Right atrium auricular region (tissue), 2 donors: ENCODE measurements around the gene PEX19. TPM values are rescaled to one million over a fixed set of nuclear protein-coding genes. Genes with fewer than 3 reads are reported as not detected.

Experiments
- DNase-seq: peaks from one replicate; pipeline ENCODE4 v3.0.0-alpha.2; 2019; ENCODE audit warnings: low spot score
- H3K27ac ChIP-seq, 2 donors: fragments of 200-600 bp; sonication (generic); 1 replicate in 1 of 2; 2 replicates in 1 of 2; pipeline ENCODE4 v1.5.1; 2016 to 2019
- H3K27me3 ChIP-seq, 2 donors: fragments of 200-600 bp; sonication (generic); one replicate each; pipeline versions ENCODE4 v1.5.1 to v1.6.0; 2017 to 2019
- H3K36me3 ChIP-seq: fragments of 200-600 bp; sonication (generic); one replicate; pipeline ENCODE4 v1.5.1; 2016
- H3K4me1 ChIP-seq, 2 donors: fragments of 200-600 bp; sonication (generic); one replicate each; pipeline versions ENCODE4 v1.5.1 to v1.6.0; 2017 to 2019
- H3K4me3 ChIP-seq, 2 donors: fragments of 200-600 bp; sonication (generic); 1 replicate in 1 of 2; 2 replicates in 1 of 2; pipeline ENCODE4 v1.5.1; 2017 to 2019; ENCODE audit warnings: mild to moderate bottlenecking in 1 of 2, moderate library complexity in 1 of 2
- H3K9me3 ChIP-seq, 2 donors: fragments of 200-600 bp; sonication (generic); one replicate each; pipeline ENCODE4 v1.5.1; 2019
- CTCF ChIP-seq, 2 donors: fragments of 200-600 bp; sonication (generic); IDR thresholded peaks; one replicate each; pipeline ENCODE4 v1.5.1; 2019; ENCODE audit warnings: antibody characterized with exemption in 2 of 2
- total RNA-seq, 2 donors: library from RNA; depleted of rRNA; stranded (reverse); fragments of >200 nt; gene quantifications; one replicate each; pipeline ENCODE4 v1.1.0, GENCODE V29; 2016

PEX19 gene
- total RNA-seq, 2 donors from 2014 or later: 54.5 to 72.4 TPM

GRCh38 chr1:160251011-160251410 lies 33.9 kb downstream of the PEX19 start:
- H3K4me1 ChIP-seq: peaks cover 0 to 16% of the 10 kb centered on the region in 2 donors
- H3K27ac ChIP-seq: peak overlapping the region in 1 of 2 donors; percentile 33
- H3K27me3 ChIP-seq: no peaks in the 10 kb centered on the region
- H3K36me3 ChIP-seq: no peaks in the 10 kb centered on the region
- H3K4me3 ChIP-seq: no peak overlapping the region
- no peak for TF ChIP-seq CTCF (IDR thresholded peaks at IDR 0.05)
- no peaks in the 10 kb centered on the region for H3K9me3 ChIP-seq
- DNase-seq: no peak

GRCh38 chr1:160247053-160247452 lies 37.9 kb downstream of the PEX19 start:
- no peaks in the 10 kb centered on the region for H3K27me3 ChIP-seq
- H3K27ac ChIP-seq: peak overlapping the region in 1 of 2 donors; percentile 64
- no peaks in the 10 kb centered on the region for H3K9me3 ChIP-seq
- no peak for DNase-seq
- H3K4me3 ChIP-seq: no peak overlapping the region
- peaks cover 0 to 44% of the 10 kb centered on the region in 2 donors for H3K4me1 ChIP-seq
- TF ChIP-seq CTCF (IDR thresholded peaks at IDR 0.05): no peak
- no peaks in the 10 kb centered on the region for H3K36me3 ChIP-seq

GRCh38 chr1:160245434-160245833 lies 39.5 kb downstream of the PEX19 start:
- Histone ChIP-seq H3K27me3 (no peaks in the 10 kb centered on the region), H3K36me3 (peaks cover 8% of the 10 kb centered on the region), H3K27ac (peak overlapping the region in 1 of 2 donors; percentile 44), H3K9me3 (no peaks in the 10 kb centered on the region), H3K4me3 (no peak overlapping the region), H3K4me1 (peaks cover 0 to 34% of the 10 kb centered on the region in 2 donors)
- TF ChIP-seq CTCF (IDR thresholded peaks at IDR 0.05): no peak
- DNase-seq: no peak

- H3K4me3 ChIP-seq: no peak overlapping the region
- peak overlapping the region; percentile 1 to 44 for H3K27ac ChIP-seq
- DNase-seq: no peak
- peaks cover 0 to 34% of the 10 kb centered on the region in 2 donors for H3K4me1 ChIP-seq
- no peaks in the 10 kb centered on the region for H3K9me3 ChIP-seq
- H3K36me3 ChIP-seq: peaks cover 18% of the 10 kb centered on the region
- H3K27me3 ChIP-seq: no peaks in the 10 kb centered on the region
- no peak for TF ChIP-seq CTCF (IDR thresholded peaks at IDR 0.05)
These were observed 40.7 kb downstream of the PEX19 start for GRCh38 chr1:160244209-160244608.

GRCh38 chr1:160243767-160244166 lies 41.2 kb downstream of the PEX19 start:
- Histone ChIP-seq H3K36me3 (peaks cover 23% of the 10 kb centered on the region), H3K4me3 (no peak overlapping the region), H3K9me3 (no peaks in the 10 kb centered on the region), H3K27me3 (no peaks in the 10 kb centered on the region), H3K4me1 (peaks cover 0 to 37% of the 10 kb centered on the region in 2 donors), H3K27ac (peak overlapping the region; percentile 1 to 44)
- no peak for DNase-seq
- TF ChIP-seq CTCF (IDR thresholded peaks at IDR 0.05): no peak
